G401 (cell line): ENCODE results near the gene PGA3. TPM values are rescaled to one million over a fixed set of nuclear protein-coding genes. Genes with fewer than 3 reads are reported as not detected.
"Not testable (repeated sequence)": the region's sequence is repeated elsewhere in the genome, so short reads cannot be mapped to it uniquely, and the experiment has no call there.

Experiments
- DNase-seq: peaks from one replicate; pipeline ENCODE4 v3.0.0-alpha.2; 2015; ENCODE audit warnings: low spot score
- in situ Hi-C: cut with HindIII; loops from 2 replicates; pipeline ENCODE4 v1.10.0; 2016; ENCODE audit warnings: low sequenced_read_pairs, mixed read lengths
- total RNA-seq: library from RNA; depleted of rRNA; stranded (reverse); fragments of >200 nt; shearing (Covaris generic); gene quantifications from 2 replicates; pipeline ENCODE4 v1.2.3, GENCODE V29; 2014

PGA3 gene
- total RNA-seq, 1 experiment from 2014 or later, result not detected

GRCh38 chr11:61168800-61169199 lies 34.5 kb upstream of the PGA3 start:
- DNase-seq, result no peak
- in situ Hi-C loops, result no loop called here

GRCh38 chr11:61170566-61170965 lies 32.7 kb upstream of the PGA3 start:
- in situ Hi-C loops, result no loop called here
- no peak for DNase-seq

- in situ Hi-C loops, result no loop called here
- DNase-seq, result no peak
These were observed 31.4 kb upstream of the PGA3 start for GRCh38 chr11:61171907-61172306.

- in situ Hi-C loops, result no loop called here
- no peak for DNase-seq
These were observed 31.0 kb upstream of the PGA3 start for GRCh38 chr11:61172356-61172755.

- DNase-seq, result no peak
- in situ Hi-C loops, result no loop called here
These were observed 30.4 kb upstream of the PGA3 start for GRCh38 chr11:61172888-61173287.

GRCh38 chr11:61173456-61173855 lies 29.9 kb upstream of the PGA3 start:
- in situ Hi-C loops, result no loop called here
- DNase-seq, result no peak

GRCh38 chr11:61174273-61174672 lies 29.0 kb upstream of the PGA3 start:
- no peak for DNase-seq
- in situ Hi-C loops, result no loop called here

GRCh38 chr11:61174949-61175348 lies 28.4 kb upstream of the PGA3 start:
- in situ Hi-C loops, result no loop called here

GRCh38 chr11:61176446-61176845 lies 26.9 kb upstream of the PGA3 start:
- in situ Hi-C loops, result no loop called here
- no peak for DNase-seq

More at GRCh38 chr11:61174949-61175348, 28.4 kb upstream of the PGA3 start:
- no peak for DNase-seq

- DNase-seq, in situ Hi-C loops: not testable (repeated sequence)
These were observed 23.1 kb upstream of the PGA3 start for GRCh38 chr11:61180205-61180604.

- in situ Hi-C loops, result no loop called here
- DNase-seq, result no peak
These were observed 21.8 kb upstream of the PGA3 start for GRCh38 chr11:61181489-61181888.

GRCh38 chr11:61183645-61184044 lies 19.7 kb upstream of the PGA3 start:
- no peak for DNase-seq
- in situ Hi-C loops, result no loop called here

- in situ Hi-C loops, result no loop called here
- no peak for DNase-seq
These were observed 16.8 kb upstream of the PGA3 start for GRCh38 chr11:61186504-61186903.

- in situ Hi-C loops, result no loop called here
- DNase-seq, result peak; percentile 69
These were observed 15.7 kb upstream of the PGA3 start for GRCh38 chr11:61187505-61188130.

GRCh38 chr11:61189933-61190332 lies 13.4 kb upstream of the PGA3 start:
- no peak for DNase-seq
- in situ Hi-C loops, result no loop called here

- peak; percentile 46 for DNase-seq
- in situ Hi-C loops, result no loop called here
These were observed 9.7 kb upstream of the PGA3 start for GRCh38 chr11:61193596-61193995.

GRCh38 chr11:61194169-61194671 lies 9.1 kb upstream of the PGA3 start:
- DNase-seq, result peak; percentile 68
- in situ Hi-C loops, result no loop called here

GRCh38 chr11:61194981-61195695 lies 8.2 kb upstream of the PGA3 start:
- peak; percentile 25 for DNase-seq
- in situ Hi-C loops, result no loop called here

GRCh38 chr11:61195719-61196118 lies 7.6 kb upstream of the PGA3 start:
- in situ Hi-C loops, result no loop called here
- peak; percentile 43 for DNase-seq

- in situ Hi-C loops, result no loop called here
These were observed 5.0 kb upstream of the PGA3 start for GRCh38 chr11:61198361-61198760.

More at GRCh38 chr11:61198361-61198760, 5.0 kb upstream of the PGA3 start:
- no peak for DNase-seq
